ENCODE data around the gene KRT33A. TPM values are rescaled to one million over a fixed set of nuclear protein-coding genes. Genes with fewer than 3 reads are reported as not detected.
A peak's percentile ranks its signal among the peaks of the same experiment; 100 is the strongest.

Gene KRT33A
- total and polyA plus RNA-seq, 10 donors, result not detected

DNA sequence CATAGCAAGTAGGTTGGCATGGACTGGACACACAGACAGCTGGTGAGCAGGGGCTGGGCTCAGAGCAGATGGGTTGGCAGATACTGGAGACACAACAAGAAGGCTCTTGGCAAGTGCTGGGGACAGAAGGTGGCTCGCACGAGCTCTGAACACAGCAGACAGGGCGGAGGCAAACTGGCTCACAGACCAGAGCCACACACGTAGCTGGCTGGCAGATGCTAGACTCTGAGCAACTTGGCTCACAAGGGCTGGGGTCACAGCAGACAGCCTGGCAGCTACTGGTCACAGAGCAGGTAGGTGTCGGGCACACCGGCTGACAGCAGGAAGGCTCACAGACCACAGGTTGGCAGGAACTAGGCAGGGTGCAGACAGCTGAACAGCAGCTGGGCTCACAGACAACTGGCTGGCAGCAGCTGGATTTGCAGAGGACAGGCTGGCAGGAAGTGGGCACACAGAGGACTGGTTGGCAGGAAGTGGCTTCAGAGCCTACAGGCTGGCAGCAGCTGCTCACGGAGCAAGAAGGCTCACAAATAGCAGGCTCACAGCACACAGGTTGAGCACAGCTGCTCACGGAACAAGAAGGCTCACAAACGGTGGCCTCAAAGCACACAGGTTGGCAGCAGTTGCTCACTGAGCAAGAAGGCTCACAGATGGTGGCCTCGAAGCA lies 42.2 kb downstream of the KRT33A start:
- no peaks in the 10 kb centered on the region for H3K9me3 ChIP-seq
- no peaks in the 10 kb centered on the region for H3K36me3 ChIP-seq
- peak; percentile 96 for DNase-seq
- TF ChIP-seq POLR2A (IDR thresholded peaks at IDR 0.05) (peak in 1 of 3 donors; percentile 54), POLR2AphosphoS5 (IDR thresholded peaks at IDR 0.05) (peak; percentile 97 to 98 (median 98))
- TF ChIP-seq, protein P1, sequence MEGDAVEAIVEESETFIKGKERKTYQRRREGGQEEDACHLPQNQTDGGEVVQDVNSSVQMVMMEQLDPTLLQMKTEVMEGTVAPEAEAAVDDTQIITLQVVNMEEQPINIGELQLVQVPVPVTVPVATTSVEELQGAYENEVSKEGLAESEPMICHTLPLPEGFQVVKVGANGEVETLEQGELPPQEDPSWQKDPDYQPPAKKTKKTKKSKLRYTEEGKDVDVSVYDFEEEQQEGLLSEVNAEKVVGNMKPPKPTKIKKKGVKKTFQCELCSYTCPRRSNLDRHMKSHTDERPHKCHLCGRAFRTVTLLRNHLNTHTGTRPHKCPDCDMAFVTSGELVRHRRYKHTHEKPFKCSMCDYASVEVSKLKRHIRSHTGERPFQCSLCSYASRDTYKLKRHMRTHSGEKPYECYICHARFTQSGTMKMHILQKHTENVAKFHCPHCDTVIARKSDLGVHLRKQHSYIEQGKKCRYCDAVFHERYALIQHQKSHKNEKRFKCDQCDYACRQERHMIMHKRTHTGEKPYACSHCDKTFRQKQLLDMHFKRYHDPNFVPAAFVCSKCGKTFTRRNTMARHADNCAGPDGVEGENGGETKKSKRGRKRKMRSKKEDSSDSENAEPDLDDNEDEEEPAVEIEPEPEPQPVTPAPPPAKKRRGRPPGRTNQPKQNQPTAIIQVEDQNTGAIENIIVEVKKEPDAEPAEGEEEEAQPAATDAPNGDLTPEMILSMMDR (IDR thresholded peaks at IDR 0.05 in 8 of 11, conservative IDR thresholded peaks at IDR 0.05 in 3 of 11), result no peak
- H3K4me1 ChIP-seq, result peaks cover 13 to 43% (median 27%) of the 10 kb centered on the region in 6 donors
- peak overlapping the region in 3 of 8 donors; percentile 7 to 47 (median 17) for H3K4me3 ChIP-seq
- intact Hi-C loops (cut with DNase I; ENCODE audit: low total_unique reads), result no loop called here
- no peaks in the 10 kb centered on the region for H3K27me3 ChIP-seq (replicated peaks in 1 of 7)
- peak overlapping the region; percentile 72 to 91 (median 81) for H3K27ac ChIP-seq
- WGBS, 5 donors, result 15 to 38% (median 22%) methylated on average over 9 to 10 of the region's 10 CpGs

GRCh38 chr17:41307647-41308046 lies 43.0 kb downstream of the KRT33A start:
- WGBS, 5 donors, result 45 to 85% (median 62%) methylated on average over 9 of the region's 9 CpGs
- peak; percentile 89 for DNase-seq
- peak overlapping the region in 7 of 8 donors; percentile 72 to 91 (median 85) for H3K27ac ChIP-seq

DNA sequence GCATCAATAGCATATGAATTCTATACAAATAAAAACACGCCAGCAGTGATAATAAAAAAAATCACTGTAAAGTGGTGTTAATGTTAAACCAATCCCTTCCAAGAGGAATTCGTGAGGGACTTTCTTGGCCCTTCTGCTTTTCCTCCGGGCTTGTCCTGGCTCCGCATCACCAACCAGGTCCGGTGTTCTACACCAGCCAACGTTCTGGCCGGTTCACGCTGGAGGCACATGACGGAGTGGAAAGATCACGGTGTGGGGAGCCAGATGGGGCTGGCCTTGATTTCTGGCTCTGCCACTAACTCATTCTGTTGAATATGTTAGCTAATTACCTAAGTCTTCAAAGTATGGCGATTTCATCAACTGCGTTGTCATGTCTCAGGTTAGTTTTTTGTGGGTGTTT lies 46.5 kb downstream of the KRT33A start:
- TF ChIP-seq, protein P1 (IDR thresholded peaks at IDR 0.05 in 8 of 11, conservative IDR thresholded peaks at IDR 0.05 in 3 of 11), result no peak
- TF ChIP-seq POLR2A (IDR thresholded peaks at IDR 0.05) (no peak), POLR2AphosphoS5 (IDR thresholded peaks at IDR 0.05) (no peak)
- no peaks in the 10 kb centered on the region for H3K36me3 ChIP-seq
- no peaks in the 10 kb centered on the region for H3K27me3 ChIP-seq (replicated peaks in 1 of 7)
- no peak for DNase-seq
- H3K27ac ChIP-seq, result no peak overlapping the region
- no peak overlapping the region for H3K4me3 ChIP-seq
- intact Hi-C loops (cut with DNase I; ENCODE audit: low total_unique reads), result no loop called here
- WGBS, 5 donors, result 87 to 90% (median 88%) methylated on average over 12 of the region's 12 CpGs
- no peaks in the 10 kb centered on the region for H3K9me3 ChIP-seq
- peaks cover 6 to 36% (median 25%) of the 10 kb centered on the region in 6 donors for H3K4me1 ChIP-seq

More at GRCh38 chr17:41307647-41308046, 43.0 kb downstream of the KRT33A start:
- no peaks in the 10 kb centered on the region for H3K36me3 ChIP-seq
- no peaks in the 10 kb centered on the region for H3K27me3 ChIP-seq (replicated peaks in 1 of 7)
- H3K4me3 ChIP-seq, result peak overlapping the region in 1 of 8 donors; percentile 47
- H3K9me3 ChIP-seq, result no peaks in the 10 kb centered on the region
- intact Hi-C loops (cut with DNase I; ENCODE audit: low total_unique reads), result no loop called here
- TF ChIP-seq POLR2AphosphoS5 (IDR thresholded peaks at IDR 0.05), result no peak
- no peak for TF ChIP-seq POLR2A (IDR thresholded peaks at IDR 0.05)
- TF ChIP-seq, protein P1 (IDR thresholded peaks at IDR 0.05 in 8 of 11, conservative IDR thresholded peaks at IDR 0.05 in 3 of 11), result no peak
- H3K4me1 ChIP-seq, result peaks cover 13 to 50% (median 32%) of the 10 kb centered on the region in 6 donors

GRCh38 chr17:41302981-41303380 lies 47.6 kb downstream of the KRT33A start:
- no peak for DNase-seq
- Histone ChIP-seq H3K4me3 (no peak overlapping the region), H3K4me1 (peaks cover 3 to 25% (median 14%) of the 10 kb centered on the region in 6 donors), H3K36me3 (no peaks in the 10 kb centered on the region), H3K27me3 (replicated peaks in 1 of 7) (no peaks in the 10 kb centered on the region), H3K27ac (no peak overlapping the region), H3K9me3 (no peaks in the 10 kb centered on the region)
- TF ChIP-seq POLR2AphosphoS5 (IDR thresholded peaks at IDR 0.05) (no peak), POLR2A (IDR thresholded peaks at IDR 0.05) (no peak)
- TF ChIP-seq, protein P1 (IDR thresholded peaks at IDR 0.05 in 8 of 11, conservative IDR thresholded peaks at IDR 0.05 in 3 of 11), result no peak
- WGBS, 5 donors, result 85 to 93% (median 88%) methylated on average over 4 of the region's 4 CpGs
- intact Hi-C loops (cut with DNase I; ENCODE audit: low total_unique reads), result no loop called here
